IPS-15b (cell line): ENCODE results near the gene CCDC34.

Source experiments
- H3K27me3 ChIP-seq: one replicate; pipeline ENCODE4 v1.6.1; 2013; ENCODE audit warnings: low read length; ENCODE audit not compliant: control insufficient read depth, insufficient read depth
- H3K36me3 ChIP-seq: one replicate; pipeline ENCODE4 v1.6.1; 2013; ENCODE audit warnings: low read length; ENCODE audit not compliant: control insufficient read depth, insufficient read depth
- H3K4me1 ChIP-seq: one replicate; pipeline ENCODE4 v1.6.1; 2013; ENCODE audit warnings: mild to moderate bottlenecking, low read length; ENCODE audit not compliant: control insufficient read depth, insufficient read depth
- H3K4me3 ChIP-seq: one replicate; pipeline ENCODE4 v1.5.1; 2013; ENCODE audit warnings: low read depth, low read length
- H3K9ac ChIP-seq: one replicate; pipeline ENCODE4 v1.6.1; 2013; ENCODE audit warnings: low read depth, mild to moderate bottlenecking, low read length
- H3K9me3 ChIP-seq: one replicate; pipeline ENCODE4 v1.6.1; 2013; ENCODE audit warnings: mild to moderate bottlenecking, low read length; ENCODE audit not compliant: control insufficient read depth, insufficient read depth

The CCDC34 gene

GRCh38 chr11:27293515-27294417, 69.2 kb downstream of the CCDC34 start:
- H3K4me3 ChIP-seq: no peak overlapping the region
- H3K36me3 ChIP-seq: no peaks in the 10 kb centered on the region
- H3K4me1 ChIP-seq: peaks cover 5% of the 10 kb centered on the region
- no peak overlapping the region for H3K9ac ChIP-seq
- no peaks in the 10 kb centered on the region for H3K27me3 ChIP-seq
- H3K9me3 ChIP-seq: peaks cover 18% of the 10 kb centered on the region

GRCh38 chr11:27292637-27293010, 70.4 kb downstream of the CCDC34 start:
- Histone ChIP-seq H3K9me3 (peaks cover 18% of the 10 kb centered on the region), H3K4me1 (peaks cover 5% of the 10 kb centered on the region), H3K27me3 (no peaks in the 10 kb centered on the region), H3K4me3 (no peak overlapping the region), H3K36me3 (no peaks in the 10 kb centered on the region), H3K9ac (no peak overlapping the region)

GRCh38 chr11:27291954-27292636, 70.9 kb downstream of the CCDC34 start:
- H3K9ac ChIP-seq: no peak overlapping the region
- H3K9me3 ChIP-seq: peaks cover 18% of the 10 kb centered on the region
- H3K36me3 ChIP-seq: no peaks in the 10 kb centered on the region
- H3K4me3 ChIP-seq: no peak overlapping the region
- peaks cover 5% of the 10 kb centered on the region for H3K4me1 ChIP-seq
- H3K27me3 ChIP-seq: no peaks in the 10 kb centered on the region

- H3K27me3 ChIP-seq: no peaks in the 10 kb centered on the region
- no peak overlapping the region for H3K4me3 ChIP-seq
- peaks cover 18% of the 10 kb centered on the region for H3K9me3 ChIP-seq
- peaks cover 5% of the 10 kb centered on the region for H3K4me1 ChIP-seq
- no peak overlapping the region for H3K9ac ChIP-seq
- H3K36me3 ChIP-seq: no peaks in the 10 kb centered on the region
Measured at GRCh38 chr11:27291302-27291889, 71.6 kb downstream of the CCDC34 start.

GRCh38 chr11:27290261-27291050, 72.6 kb downstream of the CCDC34 start:
- H3K36me3 ChIP-seq: no peaks in the 10 kb centered on the region
- no peaks in the 10 kb centered on the region for H3K27me3 ChIP-seq
- peaks cover 5% of the 10 kb centered on the region for H3K4me1 ChIP-seq
- no peak overlapping the region for H3K9ac ChIP-seq
- H3K9me3 ChIP-seq: peaks cover 18% of the 10 kb centered on the region
- no peak overlapping the region for H3K4me3 ChIP-seq
